Measurements from ENCODE around the gene IL12RB1. TPM values are rescaled to one million over a fixed set of nuclear protein-coding genes. Genes with fewer than 3 reads are reported as not detected.
A peak's percentile ranks its signal among the peaks of the same experiment; 100 is the strongest.

IL12RB1 gene
- total and polyA plus RNA-seq, 7 experiments from 2014 or later, result 17.6 to 110 (median 24.1) TPM

DNA sequence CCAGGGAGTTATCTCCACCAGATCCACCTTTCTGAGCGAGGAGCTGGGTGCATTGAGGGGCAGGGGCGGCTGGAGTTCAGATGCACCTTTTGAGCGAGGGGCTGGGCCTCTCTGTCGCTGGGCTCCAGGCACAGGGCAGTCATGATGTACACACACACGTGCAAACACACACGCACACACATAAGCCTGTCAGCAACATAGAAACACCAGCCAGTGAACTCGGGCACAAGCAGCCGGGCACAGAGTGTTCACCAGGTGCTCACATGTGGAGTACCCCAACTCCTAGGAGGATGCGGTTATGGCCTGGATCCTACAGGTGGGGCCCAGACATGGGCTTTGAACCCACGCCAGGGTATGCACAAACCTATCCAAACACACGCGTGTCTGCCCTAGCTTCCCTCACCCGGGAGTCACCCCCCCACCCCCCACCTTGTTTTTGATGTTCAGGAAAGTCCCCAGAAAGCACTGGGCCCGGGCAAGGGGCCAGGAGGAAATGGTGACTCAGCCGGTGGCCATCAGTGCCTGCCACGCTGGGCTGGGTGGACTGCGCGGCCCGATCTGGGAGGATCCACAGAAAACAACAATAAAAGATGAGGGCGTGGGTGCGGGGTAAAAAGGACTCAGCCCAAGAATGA lies 65.5 kb downstream of the IL12RB1 start:
- H3K9me3 Mint-ChIP-seq, result peaks cover 0 to 3% (median 0%) of the 10 kb centered on the region in 11 donors
- CTCF ChIA-PET, result interaction anchor here (0.9 kb wide), 1 partner anchor 37 kb away, joined by 3 read pairs; no protein-coding TSS in a partner anchor
- H3K27me3 ChIP-seq (ENCODE audit: control insufficient read depth in 2 of 2, insufficient read depth in 2 of 2, low read length in 2 of 2), result no peaks in the 10 kb centered on the region
- no peaks in the 10 kb centered on the region for H3K9me3 ChIP-seq (ENCODE audit: control insufficient read depth in 2 of 3, low read length in 3 of 3)
- H3K36me3 ChIP-seq (ENCODE audit: control insufficient read depth in 2 of 3, insufficient read depth in 3 of 3, low read length in 3 of 3), result no peaks in the 10 kb centered on the region
- H3K4me1 ChIP-seq (ENCODE audit: control insufficient read depth in 2 of 2, insufficient read depth in 2 of 2, low read length in 2 of 2), result peaks cover 22 to 57% of the 10 kb centered on the region in 2 donors
- H3K4me3 Mint-ChIP-seq, result peak overlapping the region; percentile 53 to 92 (median 67)
- H3K27ac Mint-ChIP-seq, result peak overlapping the region; percentile 92 to 100 (median 99)
- DNase-seq, result peak in 6 of 9 donors; percentile 45 to 81 (median 53)
- no peaks in the 10 kb centered on the region for H3K27me3 Mint-ChIP-seq
- intact Hi-C loops (cut with micrococcal nuclease), result loop anchor here (1.0 kb wide), 2 partner anchors 13 to 24 kb away; partner anchors contain the start of gene ARRDC2 (in 1 of the 2)
- H3K4me3 ChIP-seq (ENCODE audit: low read length), result no peak overlapping the region
- POLR2A ChIA-PET, result interaction anchor here (1.7 to 45.2 kb wide), 3 partner anchors 2 to 21 kb away, joined by 4 to 961 read pairs (median 961); partner anchors contain the start of gene ARRDC2
- H3K27ac ChIP-seq (ENCODE audit: low read depth, low read length), result peak overlapping the region; percentile 95
- peaks cover 0 to 5% (median 0%) of the 10 kb centered on the region in 5 donors for H3K36me3 Mint-ChIP-seq
- H3K4me1 Mint-ChIP-seq, result peaks cover 53 to 78% (median 67%) of the 10 kb centered on the region in 7 donors
- ATAC-seq, result peak; percentile 57

DNA sequence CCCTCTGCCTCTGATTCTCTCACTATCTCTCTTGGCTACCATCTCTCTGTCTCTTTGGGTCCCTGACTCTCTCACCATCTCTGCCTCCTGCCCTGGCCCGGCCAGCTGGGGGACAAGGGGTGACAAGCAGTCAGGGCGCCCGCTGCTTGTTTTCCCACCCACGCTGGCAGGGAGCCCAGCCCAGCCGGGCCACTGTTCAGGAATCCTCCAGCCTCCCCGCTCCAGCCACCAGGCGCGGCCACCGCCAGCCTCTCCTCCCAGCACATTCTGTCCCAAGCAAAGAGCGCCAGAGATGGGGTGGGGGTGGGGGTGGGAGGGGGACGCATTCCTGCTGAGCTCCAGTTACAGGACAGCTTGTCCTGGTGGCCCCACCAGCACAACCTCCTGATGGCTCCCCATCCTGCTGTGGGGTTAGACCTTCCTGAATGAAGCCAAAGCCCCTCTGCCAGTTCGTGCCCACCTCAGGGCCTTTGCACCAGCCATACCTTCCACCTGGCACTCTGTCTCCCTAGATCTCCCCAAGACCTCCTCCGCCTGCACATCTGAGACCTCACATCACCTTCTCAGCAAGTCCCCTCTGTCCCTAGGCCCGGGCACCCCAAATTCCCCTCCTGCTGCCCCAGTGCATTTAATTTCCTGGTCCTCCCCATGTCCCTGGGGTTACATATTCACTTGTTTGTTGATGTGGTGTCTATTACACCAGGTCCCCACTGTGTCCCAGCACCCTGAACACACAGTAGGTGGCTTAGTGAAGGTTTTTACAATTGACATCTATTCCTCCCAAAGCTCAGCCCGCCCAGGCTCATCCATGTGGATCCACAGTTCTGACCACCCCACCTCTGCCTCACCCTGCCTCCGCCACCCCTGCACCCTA lies 66.3 kb downstream of the IL12RB1 start:
- no peaks in the 10 kb centered on the region for H3K27me3 Mint-ChIP-seq
- peaks cover 0 to 3% (median 0%) of the 10 kb centered on the region in 11 donors for H3K9me3 Mint-ChIP-seq
- POLR2A ChIA-PET, result interaction anchor here (1.7 to 45.2 kb wide), 4 partner anchors 1 to 21 kb away, joined by 3 to 961 read pairs (median 482); partner anchors contain the start of gene ARRDC2
- H3K9me3 ChIP-seq (ENCODE audit: control insufficient read depth in 2 of 3, low read length in 3 of 3), result no peaks in the 10 kb centered on the region
- peaks cover 53 to 79% (median 69%) of the 10 kb centered on the region in 7 donors for H3K4me1 Mint-ChIP-seq
- H3K4me1 ChIP-seq (ENCODE audit: control insufficient read depth in 2 of 2, insufficient read depth in 2 of 2, low read length in 2 of 2), result peaks cover 22 to 64% of the 10 kb centered on the region in 2 donors
- intact Hi-C loops (cut with micrococcal nuclease), result loop anchor here (1.0 kb wide), 2 partner anchors 12 to 25 kb away; partner anchors contain the start of gene ARRDC2 (in 1 of the 2)
- ATAC-seq, result no peak
- H3K4me3 Mint-ChIP-seq, result peak overlapping the region in 8 of 10 donors; percentile 13 to 81 (median 63)
- CTCF ChIA-PET, result interaction anchor here (0.9 kb wide), 1 partner anchor 38 kb away, joined by 3 read pairs; no protein-coding TSS in a partner anchor
- peaks cover 0 to 2% (median 0%) of the 10 kb centered on the region in 3 experiments for H3K36me3 ChIP-seq (ENCODE audit: control insufficient read depth in 2 of 3, insufficient read depth in 3 of 3, low read length in 3 of 3)
- H3K27me3 ChIP-seq (ENCODE audit: control insufficient read depth in 2 of 2, insufficient read depth in 2 of 2, low read length in 2 of 2), result no peaks in the 10 kb centered on the region
- no peak overlapping the region for H3K4me3 ChIP-seq (ENCODE audit: low read length)
- H3K27ac Mint-ChIP-seq, result peak overlapping the region; percentile 92 to 100 (median 99)
- peaks cover 0 to 7% (median 3%) of the 10 kb centered on the region in 5 donors for H3K36me3 Mint-ChIP-seq
- no peak for DNase-seq
- peak overlapping the region; percentile 95 for H3K27ac ChIP-seq (ENCODE audit: low read depth, low read length)

DNA sequence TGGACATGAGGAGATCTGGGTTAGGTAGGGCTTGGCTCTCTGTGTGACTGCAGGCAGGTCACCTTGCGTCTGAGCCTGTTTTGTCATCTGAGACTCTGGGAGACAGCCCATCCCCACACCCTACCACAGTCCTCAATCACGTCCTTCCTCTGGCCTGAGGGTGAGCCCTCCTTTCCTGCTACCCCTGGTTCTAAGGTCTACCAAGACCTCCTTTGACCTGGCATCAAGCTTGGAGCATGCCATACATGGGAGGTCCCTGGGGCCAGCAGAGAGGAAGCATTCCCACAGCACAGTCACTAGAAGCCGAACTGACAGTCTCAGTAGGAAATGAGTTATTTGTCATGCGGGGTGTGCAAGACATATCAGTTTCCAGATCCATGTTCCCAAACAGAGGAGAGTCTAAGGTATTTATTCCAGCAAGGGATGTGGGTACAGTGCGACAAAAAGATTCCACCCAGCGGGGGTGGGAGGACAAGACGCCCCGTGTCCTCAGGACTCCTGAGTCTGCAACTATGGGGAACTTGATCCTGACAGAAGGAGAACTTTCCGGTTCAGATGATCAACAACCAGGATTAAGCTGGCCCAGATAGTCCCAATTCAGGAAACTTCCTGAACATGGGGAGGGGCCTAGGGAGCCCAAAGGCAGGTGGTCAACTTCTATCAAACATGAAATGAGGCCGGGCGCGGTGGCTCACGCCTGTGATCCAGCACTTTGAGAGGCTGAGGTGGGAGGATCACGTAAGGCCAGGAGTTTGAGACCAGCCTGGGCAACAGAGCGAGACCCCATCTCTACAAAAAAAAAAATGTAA lies 69.3 kb downstream of the IL12RB1 start:
- Mint-ChIP-seq H3K9me3 (peaks cover 0 to 3% (median 0%) of the 10 kb centered on the region in 11 donors), H3K36me3 (peaks cover 8 to 31% (median 21%) of the 10 kb centered on the region in 5 donors), H3K27me3 (no peaks in the 10 kb centered on the region), H3K4me3 (peak overlapping the region in 7 of 10 donors; percentile 9 to 58 (median 33)), H3K27ac (peak overlapping the region; percentile 68 to 96 (median 86)), H3K4me1 (peaks cover 64 to 84% (median 77%) of the 10 kb centered on the region in 7 donors)
- Histone ChIP-seq H3K36me3 (ENCODE audit: control insufficient read depth in 2 of 3, insufficient read depth in 3 of 3, low read length in 3 of 3) (peaks cover 0 to 22% (median 14%) of the 10 kb centered on the region in 3 experiments), H3K27me3 (ENCODE audit: control insufficient read depth in 2 of 2, insufficient read depth in 2 of 2, low read length in 2 of 2) (no peaks in the 10 kb centered on the region), H3K4me1 (ENCODE audit: control insufficient read depth in 2 of 2, insufficient read depth in 2 of 2, low read length in 2 of 2) (peaks cover 23 to 71% of the 10 kb centered on the region in 2 donors), H3K9me3 (ENCODE audit: control insufficient read depth in 2 of 3, low read length in 3 of 3) (no peaks in the 10 kb centered on the region), H3K4me3 (ENCODE audit: low read length) (no peak overlapping the region), H3K27ac (ENCODE audit: low read depth, low read length) (peak overlapping the region; percentile 63)
- intact Hi-C loops (cut with micrococcal nuclease), result no loop called here
- ChIA-PET POLR2A (interaction anchor here (1.4 to 28.2 kb wide), 2 partner anchors 24 to 158 kb away, joined by 3 to 961 read pairs; partner anchors contain the start of gene RPL18A), CTCF (interaction anchor here (1.2 to 1.4 kb wide), 2 partner anchors 10 to 28 kb away, joined by 3 read pairs; no protein-coding TSS in a partner anchor)
- no peak for ATAC-seq
- no peak for DNase-seq

DNA sequence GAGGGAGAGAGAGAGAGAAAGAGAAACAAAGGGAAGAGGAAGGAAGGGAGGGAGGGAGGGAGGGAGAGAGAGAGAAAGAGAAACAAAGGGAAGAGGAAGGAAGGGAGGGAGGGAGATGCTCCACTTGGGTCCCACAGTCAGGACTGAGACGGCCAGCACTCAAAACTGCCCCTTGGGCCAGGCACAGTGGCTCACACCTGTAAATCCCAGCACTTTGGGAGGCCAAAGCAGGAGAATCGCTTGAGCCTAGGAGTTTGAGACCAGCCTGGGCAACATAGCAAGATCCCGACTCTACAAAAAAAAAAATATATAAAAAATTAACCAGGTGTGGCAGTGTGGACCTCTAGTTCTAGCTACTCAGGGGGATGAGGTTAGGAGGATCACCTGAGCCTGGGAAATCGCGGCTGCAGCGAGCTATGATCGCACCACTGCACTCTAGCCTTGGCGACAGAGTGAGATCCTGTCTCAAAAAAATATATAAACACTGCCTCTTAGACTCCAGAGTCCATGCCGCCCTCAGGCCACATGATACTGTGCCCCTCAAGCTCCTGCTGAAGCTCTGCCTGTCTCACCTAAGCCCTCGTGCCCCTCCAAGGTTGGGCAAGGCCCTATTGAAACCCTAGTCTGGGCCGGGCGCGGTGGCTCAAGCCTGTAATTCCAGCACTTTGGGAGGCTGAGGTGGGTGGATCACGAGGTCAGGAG lies 70.4 kb downstream of the IL12RB1 start:
- DNase-seq (no peak), ATAC-seq (no peak)
- H3K4me1 ChIP-seq (ENCODE audit: control insufficient read depth in 2 of 2, insufficient read depth in 2 of 2, low read length in 2 of 2), result peaks cover 16 to 60% of the 10 kb centered on the region in 2 donors
- peaks cover 0 to 28% (median 18%) of the 10 kb centered on the region in 3 experiments for H3K36me3 ChIP-seq (ENCODE audit: control insufficient read depth in 2 of 3, insufficient read depth in 3 of 3, low read length in 3 of 3)
- H3K27ac ChIP-seq (ENCODE audit: low read depth, low read length), result no peak overlapping the region
- no peak overlapping the region for H3K4me3 ChIP-seq (ENCODE audit: low read length)
- no peaks in the 10 kb centered on the region for H3K27me3 ChIP-seq (ENCODE audit: control insufficient read depth in 2 of 2, insufficient read depth in 2 of 2, low read length in 2 of 2)
- Mint-ChIP-seq H3K4me1 (peaks cover 55 to 77% (median 70%) of the 10 kb centered on the region in 7 donors), H3K36me3 (peaks cover 8 to 30% (median 21%) of the 10 kb centered on the region in 5 donors), H3K27me3 (no peaks in the 10 kb centered on the region), H3K27ac (peak overlapping the region; percentile 68 to 96 (median 86)), H3K9me3 (peaks cover 0 to 2% (median 0%) of the 10 kb centered on the region in 11 donors), H3K4me3 (peak overlapping the region in 5 of 10 donors; percentile 9 to 71 (median 31))
- POLR2A ChIA-PET, result interaction anchor here (1.2 to 28.2 kb wide), 3 partner anchors 15 to 77 kb away, joined by 3 to 961 read pairs (median 3); no protein-coding TSS in a partner anchor
- no peaks in the 10 kb centered on the region for H3K9me3 ChIP-seq (ENCODE audit: control insufficient read depth in 2 of 3, low read length in 3 of 3)
- intact Hi-C loops (cut with micrococcal nuclease), result no loop called here
- CTCF ChIA-PET, result interaction anchor here (0.6 to 12.8 kb wide), 2 partner anchors 43 to 78 kb away, joined by 4 to 147 read pairs; no protein-coding TSS in a partner anchor

DNA sequence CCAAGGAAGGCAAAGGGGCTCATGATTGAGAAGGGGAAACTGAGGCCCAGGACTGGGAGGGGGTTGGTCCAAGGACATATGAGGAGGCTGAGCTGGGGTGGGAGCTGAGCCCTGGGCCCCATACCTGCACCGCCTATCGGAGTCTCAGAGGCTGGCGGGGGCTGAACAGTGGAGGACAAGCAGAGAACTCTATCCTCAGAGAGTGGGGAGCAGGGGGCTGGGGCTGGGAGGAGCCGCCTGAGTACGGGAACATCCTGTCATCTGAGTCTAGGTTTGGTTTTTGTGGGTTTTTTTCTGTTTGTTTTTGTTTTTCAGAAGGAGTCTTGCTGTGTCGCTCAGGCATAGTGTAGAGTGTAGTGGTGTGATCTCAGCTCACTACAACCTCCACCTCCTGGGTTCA lies 72.5 kb downstream of the IL12RB1 start:
- peak in 7 of 9 donors; percentile 76 to 87 (median 85) for DNase-seq
- Histone ChIP-seq H3K27me3 (ENCODE audit: control insufficient read depth in 2 of 2, insufficient read depth in 2 of 2, low read length in 2 of 2) (no peaks in the 10 kb centered on the region), H3K4me1 (ENCODE audit: control insufficient read depth in 2 of 2, insufficient read depth in 2 of 2, low read length in 2 of 2) (peaks cover 8 to 69% of the 10 kb centered on the region in 2 donors), H3K4me3 (ENCODE audit: low read length) (peak overlapping the region; percentile 23), H3K27ac (ENCODE audit: low read depth, low read length) (peak overlapping the region; percentile 80), H3K36me3 (ENCODE audit: control insufficient read depth in 2 of 3, insufficient read depth in 3 of 3, low read length in 3 of 3) (peaks cover 0 to 49% (median 22%) of the 10 kb centered on the region in 3 experiments), H3K9me3 (ENCODE audit: control insufficient read depth in 2 of 3, low read length in 3 of 3) (no peaks in the 10 kb centered on the region)
- POLR2A ChIA-PET, result interaction anchor here (1.0 to 28.2 kb wide), 5 partner anchors 28 to 155 kb away, joined by 3 to 961 read pairs (median 3); partner anchors contain the start of gene RPL18A
- peak overlapping the region; percentile 92 to 100 (median 98) for H3K27ac Mint-ChIP-seq
- H3K4me3 Mint-ChIP-seq, result peak overlapping the region; percentile 71 to 94 (median 84)
- peaks cover 8 to 42% (median 26%) of the 10 kb centered on the region in 5 donors for H3K36me3 Mint-ChIP-seq
- H3K9me3 Mint-ChIP-seq, result peaks cover 0 to 2% (median 0%) of the 10 kb centered on the region in 11 donors
- H3K4me1 Mint-ChIP-seq, result peaks cover 44 to 75% (median 65%) of the 10 kb centered on the region in 7 donors
- peak; percentile 90 for ATAC-seq
- CTCF ChIA-PET, result interaction anchor here (0.6 to 12.8 kb wide), 3 partner anchors 31 to 110 kb away, joined by 4 to 147 read pairs (median 4); no protein-coding TSS in a partner anchor
- no peaks in the 10 kb centered on the region for H3K27me3 Mint-ChIP-seq
- intact Hi-C loops (cut with micrococcal nuclease), result loop anchor here (1.0 kb wide), 3 partner anchors 8 to 31 kb away; no protein-coding TSS in a partner anchor
